Muscle of back (tissue), 11 donors: ENCODE measurements around the gene TLL1. TPM values are rescaled to one million over a fixed set of nuclear protein-coding genes. Genes with fewer than 3 reads are reported as not detected.

Experiments used
- DNase-seq, 3 donors: peaks; one replicate each; pipeline versions ENCODE4 v3.0.0 to v3.0.0-alpha.2; 2013
- polyA plus RNA-seq, 10 donors: library from polyadenylated mRNA; unstranded; fragments of 120-200 nt; gene quantifications; one replicate each; pipeline ENCODE4 v1.2.1, GENCODE V29; 2013; ENCODE audit not compliant: insufficient read length in 10 of 10

Gene TLL1
- polyA plus RNA-seq, 10 donors, result 1.3 to 4.5 (median 2.3) TPM

DNA sequence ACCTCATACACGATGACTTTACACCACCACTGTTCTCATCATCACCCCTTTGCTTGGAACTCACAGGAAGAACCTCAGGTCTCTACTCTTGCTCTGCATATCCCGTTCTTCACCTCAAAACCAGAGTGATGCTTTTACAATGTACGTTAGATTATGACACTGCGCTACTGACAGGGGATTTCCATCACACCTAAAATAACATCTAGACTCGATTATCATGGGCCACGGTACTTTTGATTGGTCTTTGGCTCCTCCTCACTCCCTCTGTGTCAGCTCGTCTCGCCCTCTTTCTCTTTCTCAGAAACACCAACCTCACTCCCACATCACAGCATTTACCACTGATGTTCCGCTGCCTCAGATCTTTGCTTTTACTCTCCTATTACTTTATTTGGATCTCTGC, 172.4 kb downstream of the TLL1 start:
- DNase-seq, result no peak

DNA sequence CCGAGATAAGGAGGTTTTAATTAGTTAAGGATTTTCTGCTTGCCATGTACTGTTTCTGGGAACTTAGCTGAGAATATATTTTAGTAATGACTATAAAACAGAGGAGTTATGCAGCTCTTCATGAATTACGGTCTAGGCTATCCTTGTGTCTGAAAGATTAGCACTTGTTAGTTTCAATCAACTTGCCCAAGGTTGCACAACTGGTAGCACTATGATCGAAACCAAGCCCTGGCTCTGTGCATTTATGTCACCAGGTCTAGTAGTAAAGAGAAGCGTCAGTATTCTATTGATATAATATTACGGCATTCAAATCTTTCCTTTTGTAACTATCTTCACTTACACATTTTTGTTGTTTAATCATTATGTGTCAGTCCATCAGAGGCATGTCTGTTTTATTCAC, 176.0 kb downstream of the TLL1 start:
- no peak for DNase-seq

DNA sequence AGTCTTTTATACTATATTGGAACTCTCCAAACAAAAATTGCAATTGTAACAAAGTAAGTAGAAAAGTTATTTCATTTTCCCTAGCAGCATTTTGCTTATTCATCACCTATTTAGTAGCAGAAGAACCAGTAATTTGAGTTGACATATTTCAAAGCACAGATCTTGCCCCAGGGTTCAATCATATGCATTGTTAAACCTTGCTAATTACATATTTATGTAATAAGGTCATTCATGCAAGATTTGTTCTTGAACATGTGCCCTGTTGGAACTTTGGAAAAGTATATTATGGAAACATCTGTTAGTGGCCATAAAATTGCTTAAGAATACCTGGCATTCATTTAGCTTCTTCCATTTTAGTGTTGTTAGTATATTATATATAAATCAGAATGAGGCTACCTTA, 191.7 kb downstream of the TLL1 start:
- peak in 2 of 3 donors; percentile 33 to 59 for DNase-seq

DNA sequence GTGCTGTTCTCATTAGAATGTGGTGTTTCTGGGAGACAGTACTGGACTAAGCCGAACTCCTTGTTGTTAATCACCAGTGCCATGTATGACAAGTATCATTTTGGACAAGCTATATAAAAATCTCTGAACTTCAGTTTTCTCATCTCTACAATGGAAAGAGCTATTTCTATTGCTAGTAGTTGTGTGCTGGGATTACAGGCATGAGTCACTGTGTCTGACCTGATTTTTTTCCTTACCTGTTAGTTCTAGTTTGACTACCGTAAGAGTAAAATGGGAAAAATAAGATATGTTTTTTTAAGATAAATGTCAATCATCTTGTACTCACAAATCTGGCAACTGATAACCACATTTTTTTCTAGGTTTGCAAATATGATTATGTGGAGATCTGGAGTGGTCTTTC, 192.3 kb downstream of the TLL1 start:
- no peak for DNase-seq

DNA sequence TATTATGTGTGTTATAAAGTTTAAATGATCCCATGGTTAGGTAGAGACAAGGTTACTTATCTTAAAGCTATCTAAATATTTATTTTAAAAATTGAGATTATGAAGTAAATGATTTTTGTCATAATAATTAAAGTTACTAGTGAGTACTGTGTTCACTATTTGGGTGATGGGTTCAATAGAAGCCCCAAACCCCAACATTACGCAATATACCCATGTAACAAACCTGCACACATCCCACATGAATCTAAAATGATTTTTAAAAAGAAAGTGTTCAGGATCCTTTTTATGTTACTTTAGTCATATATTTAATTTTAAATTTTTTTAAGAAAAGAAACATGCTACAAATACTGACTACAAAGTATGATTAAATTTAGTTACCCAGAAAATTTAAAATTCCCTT, 193.9 kb downstream of the TLL1 start:
- DNase-seq, result no peak

DNA sequence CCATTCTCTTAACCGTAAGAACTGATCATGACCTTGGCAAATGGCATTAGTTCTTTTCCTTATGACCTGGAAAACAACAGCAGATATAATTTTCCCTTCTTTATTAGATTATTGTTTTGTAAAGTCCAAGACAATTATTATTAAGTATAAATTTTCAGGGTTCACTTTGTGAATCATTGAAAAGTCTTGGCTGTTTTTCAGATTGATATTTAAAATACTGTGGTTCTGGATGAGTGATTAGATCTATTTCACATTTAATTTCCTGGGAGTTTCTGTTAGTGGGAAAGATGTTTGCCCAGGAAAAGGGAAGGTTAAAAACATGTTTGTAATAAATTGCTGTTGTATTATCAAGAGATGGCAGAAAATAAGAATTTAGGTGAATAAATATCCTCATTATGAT, 194.9 kb downstream of the TLL1 start:
- DNase-seq, result no peak

DNA sequence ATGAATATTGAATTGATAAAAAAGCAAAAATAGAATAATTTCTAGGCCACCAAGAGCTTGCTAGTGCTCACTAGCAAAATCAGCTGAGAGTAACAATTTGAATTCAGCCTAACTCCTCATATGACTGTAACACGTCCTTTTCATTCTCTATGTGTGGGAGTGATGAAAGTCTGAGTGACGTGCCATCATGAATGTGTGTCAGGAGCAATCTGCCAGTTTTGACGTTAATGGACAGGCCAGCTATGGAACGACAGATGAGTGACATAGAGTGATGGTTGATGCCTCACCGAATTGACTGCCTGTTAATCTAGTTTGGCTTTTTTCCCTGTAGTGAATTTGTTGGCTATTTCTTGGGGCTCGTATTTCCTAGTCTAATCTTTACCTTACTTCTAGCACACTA, 200.7 kb downstream of the TLL1 start:
- no peak for DNase-seq

DNA sequence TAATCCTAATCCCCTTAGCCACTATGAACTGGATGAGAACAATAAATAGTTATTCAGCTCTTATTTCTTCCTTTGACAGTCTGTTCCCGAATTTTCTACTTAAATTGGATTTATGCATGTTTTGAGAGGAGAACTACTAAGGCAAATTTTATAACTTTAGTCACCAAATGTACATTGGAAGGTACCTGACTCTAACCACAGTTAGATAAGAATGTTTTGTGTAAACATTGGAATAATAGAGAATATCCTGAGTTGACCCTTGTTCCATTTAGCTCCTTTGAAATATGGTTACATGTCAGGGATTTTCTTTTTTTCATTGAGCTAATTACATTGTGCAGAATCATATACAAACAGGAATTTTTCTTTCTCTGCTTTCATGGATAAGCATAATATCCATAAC, 202.6 kb downstream of the TLL1 start:
- no peak for DNase-seq

DNA sequence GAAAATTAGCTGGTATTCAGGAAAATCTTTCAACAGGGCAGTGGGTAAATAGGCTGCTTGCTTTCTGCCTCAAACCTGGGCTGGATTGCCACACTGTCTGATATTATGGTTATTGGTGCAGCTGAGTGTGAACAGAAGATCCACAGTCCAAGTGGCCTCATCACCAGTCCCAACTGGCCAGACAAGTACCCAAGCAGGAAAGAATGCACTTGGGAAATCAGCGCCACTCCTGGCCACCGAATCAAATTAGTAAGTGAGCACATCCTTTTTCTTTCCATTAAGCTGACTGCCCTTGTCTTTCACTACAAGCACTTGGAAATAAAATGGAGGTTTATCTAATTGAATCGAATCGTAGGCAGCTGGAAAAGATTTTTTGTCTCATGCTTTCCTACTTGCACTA, 204.7 kb downstream of the TLL1 start:
- DNase-seq, result no peak

DNA sequence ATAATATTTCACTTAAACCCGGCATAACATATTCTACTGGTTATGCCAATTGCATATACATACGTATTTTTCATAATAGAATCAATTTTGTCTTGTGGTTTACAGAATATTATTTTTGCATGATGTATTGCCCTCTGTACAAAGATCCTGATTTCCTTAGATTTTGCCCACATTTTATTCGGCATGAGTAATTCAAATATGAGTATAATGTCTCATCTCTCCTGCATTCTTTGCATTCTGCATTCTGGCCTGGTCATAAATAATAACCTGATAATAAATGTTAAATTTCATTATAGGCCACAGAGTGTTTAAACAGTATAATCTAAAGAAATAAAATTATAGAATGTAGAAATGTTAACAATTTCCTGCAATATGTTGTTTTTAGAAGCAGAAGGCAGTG, 205.3 kb downstream of the TLL1 start:
- DNase-seq, result no peak

DNA sequence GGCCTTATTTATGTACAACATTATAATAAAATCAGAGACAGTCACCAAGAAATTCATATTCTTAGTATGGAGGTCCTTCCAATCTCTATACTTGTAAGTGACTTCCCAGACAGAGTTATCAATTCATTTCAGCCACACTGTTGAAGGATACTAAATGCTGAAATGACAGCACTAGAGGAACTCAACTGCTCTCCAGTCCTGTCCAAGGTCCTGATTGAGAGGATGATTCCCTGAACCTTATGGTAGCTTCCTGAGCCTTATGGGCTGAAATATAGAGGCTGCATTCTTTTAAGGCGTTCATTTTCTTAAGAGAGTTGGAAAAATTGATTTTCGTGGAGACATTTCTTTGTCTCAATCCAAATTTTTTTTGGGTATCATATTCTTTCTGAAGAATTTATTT, 205.9 kb downstream of the TLL1 start:
- no peak for DNase-seq

DNA sequence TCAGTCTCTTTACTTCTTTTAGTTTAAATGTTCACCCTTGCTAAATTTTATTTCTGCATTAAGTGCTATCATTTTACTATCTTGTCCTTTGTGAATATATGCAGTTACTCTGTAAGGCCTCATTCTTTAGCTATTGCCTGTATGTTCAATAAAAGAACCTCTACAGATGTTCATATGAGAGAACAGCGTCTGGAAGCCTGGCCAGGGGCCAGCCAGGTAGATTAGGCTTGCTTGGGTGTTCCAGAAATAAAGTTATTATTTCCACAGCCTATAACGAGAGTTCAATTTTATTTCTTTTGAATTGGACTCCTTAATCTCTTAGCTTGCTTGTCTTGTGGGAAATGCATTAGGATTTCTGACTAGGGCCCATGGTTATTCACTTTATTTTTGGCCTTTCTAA, 214.5 kb downstream of the TLL1 start:
- no peak for DNase-seq

DNA sequence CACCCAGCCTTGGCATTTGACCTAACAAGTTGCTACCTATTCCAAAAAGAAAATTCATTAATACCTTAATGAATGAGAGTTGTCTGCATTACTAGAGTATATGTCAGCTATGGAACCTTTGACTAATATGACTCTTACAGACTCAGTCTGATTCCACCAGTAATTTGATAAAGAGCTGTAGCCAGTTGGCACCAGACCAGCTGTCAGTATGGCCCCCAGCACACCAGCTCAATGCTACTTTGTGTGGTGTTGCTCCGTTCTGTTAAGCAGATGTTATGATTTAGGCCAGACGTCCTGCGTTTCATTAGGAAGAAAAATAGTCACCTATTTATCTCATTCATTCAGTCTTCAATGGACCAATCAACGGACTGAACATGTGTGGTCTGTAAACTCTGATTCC, 215.5 kb downstream of the TLL1 start:
- no peak for DNase-seq

DNA sequence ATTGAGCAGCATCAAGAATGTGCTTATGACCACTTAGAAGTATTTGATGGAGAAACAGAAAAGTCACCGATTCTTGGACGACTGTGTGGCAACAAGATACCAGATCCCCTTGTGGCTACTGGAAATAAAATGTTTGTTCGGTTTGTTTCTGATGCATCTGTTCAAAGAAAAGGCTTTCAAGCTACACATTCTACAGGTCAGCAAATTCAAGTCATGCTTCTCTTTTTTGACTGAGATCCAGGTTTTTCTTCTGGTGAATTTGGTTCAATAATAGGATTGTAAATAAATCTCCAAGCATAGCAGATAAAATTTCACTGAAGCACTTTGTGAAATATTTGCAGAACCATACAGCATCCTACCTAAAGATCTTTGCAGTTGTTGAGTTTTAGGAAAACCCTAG, 218.1 kb downstream of the TLL1 start:
- DNase-seq, result peak in 1 of 3 donors; percentile 7

DNA sequence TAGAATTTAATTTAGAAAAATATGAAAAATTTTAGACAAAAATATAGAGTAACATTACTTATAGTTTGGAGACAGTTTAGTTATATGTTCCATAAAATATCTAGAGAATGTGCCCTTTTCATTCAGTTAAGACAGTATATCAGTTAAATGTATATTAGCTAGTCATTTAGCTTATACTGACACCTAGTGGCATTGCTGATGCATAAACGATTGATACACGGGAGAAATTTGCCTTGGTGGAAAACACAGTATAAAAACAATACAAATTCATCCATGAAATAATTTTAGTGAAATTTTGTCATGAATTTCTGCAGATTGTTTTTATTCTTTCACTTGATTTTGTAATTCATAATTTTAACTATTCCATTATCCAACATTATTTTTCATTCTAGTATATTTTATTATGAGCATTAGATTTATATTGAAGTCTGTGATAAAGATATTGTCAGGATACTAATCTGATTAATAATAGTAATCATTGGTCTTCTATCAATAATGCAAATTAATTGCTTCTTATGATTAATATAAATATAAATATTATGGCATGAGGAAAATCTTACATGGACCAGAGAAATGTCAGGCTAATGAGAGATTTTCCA, 219.0 kb downstream of the TLL1 start:
- DNase-seq, result peak; percentile 26 to 58 (median 35)

DNA sequence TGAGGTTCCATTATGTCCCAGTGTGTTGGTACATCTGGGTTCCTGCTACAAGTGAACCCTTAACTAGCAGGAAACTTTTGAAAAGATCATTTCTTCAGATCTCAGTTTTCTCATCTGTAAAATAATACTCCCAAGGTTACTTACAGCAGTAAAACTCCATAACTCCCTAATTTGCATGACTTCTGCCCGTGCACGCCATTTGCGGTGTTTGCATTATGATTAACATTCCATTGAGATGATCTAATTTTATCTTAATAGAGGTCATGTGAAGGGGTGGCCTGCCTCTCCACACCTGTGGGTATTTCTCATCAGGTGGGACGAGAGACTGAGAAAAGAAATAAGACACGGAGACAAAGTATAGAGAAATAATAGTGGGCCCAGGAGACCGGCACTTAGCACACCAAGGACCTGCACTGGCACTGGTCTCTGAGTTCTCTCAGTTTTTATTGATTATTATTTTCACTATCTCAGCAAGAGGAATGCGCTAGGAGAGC, 219.8 kb downstream of the TLL1 start:
- DNase-seq, result no peak

DNA sequence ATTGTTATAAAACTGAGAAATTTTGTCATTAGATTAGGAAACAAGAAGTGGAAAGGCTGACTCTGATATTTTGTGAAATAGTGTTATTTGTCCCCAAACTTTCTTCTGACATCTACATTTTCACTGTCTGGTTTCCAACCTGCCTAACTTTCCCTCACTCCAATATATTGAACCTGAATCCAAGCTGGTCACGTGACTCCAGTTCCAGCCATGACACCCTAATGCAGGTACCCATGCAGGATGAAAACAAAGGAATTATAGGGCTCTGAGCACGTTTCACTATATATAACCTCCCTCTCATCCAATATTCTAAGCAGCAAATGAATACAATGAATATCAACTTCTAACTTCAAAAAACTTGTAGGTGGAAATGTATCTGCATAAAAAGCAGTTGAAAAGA, 231.6 kb downstream of the TLL1 start:
- no peak for DNase-seq

DNA sequence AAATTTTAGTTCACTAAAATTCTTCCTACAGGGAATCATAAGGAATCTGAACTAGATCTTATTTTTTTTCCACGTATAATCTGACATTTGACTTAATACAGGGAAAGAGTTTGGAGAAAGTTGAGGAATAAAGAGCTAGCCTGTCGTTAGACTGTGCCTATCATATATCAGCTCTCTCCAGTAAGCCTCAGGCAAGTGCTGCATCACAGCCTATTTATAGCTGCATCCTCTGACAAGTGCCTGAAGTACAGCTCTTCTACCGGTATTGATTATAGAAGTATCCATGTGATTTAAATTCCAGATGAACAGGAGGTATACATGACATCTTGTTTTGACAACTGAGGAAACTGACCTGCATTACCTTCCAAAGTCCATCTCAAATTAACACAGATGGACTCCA, 248.9 kb downstream of the TLL1 start:
- DNase-seq, result peak in 1 of 3 donors; percentile 9

DNA sequence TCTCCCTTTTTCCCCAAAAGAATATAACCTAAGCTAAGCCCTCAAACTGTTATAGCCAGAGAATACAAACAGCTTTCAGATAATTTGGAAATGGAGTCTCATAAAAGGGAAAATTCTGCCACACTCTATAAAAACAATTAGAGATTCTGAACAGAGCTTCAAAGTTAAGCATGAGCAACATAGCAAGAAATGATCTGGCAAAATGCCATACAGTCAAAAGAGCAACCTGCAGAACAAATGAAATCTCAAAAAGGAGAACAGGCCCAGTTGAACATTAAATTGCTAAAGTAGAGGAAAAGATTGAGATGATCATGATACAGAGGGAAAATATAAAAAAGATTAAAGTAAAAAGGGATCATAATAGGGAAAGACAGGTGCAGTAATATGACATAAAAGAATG, 250.5 kb downstream of the TLL1 start:
- DNase-seq, result no peak

DNA sequence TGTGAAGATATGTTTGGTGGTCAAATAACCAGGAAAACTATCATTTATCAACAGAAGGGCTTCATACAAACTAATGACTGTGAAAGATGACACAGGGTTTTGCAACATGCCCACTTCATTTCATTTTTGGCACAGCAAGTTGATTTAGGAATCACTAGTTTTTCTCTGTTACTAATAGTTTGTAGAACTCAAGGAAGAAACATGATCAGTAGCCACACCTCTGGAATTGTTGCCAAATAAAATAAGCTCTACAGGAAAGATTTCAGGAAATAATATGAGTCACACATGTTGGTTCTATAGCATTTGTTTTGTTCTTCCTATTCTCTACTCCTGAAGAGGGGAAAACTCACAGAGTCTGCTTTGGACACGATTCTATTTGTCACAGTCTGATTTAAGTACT, 255.4 kb downstream of the TLL1 start:
- DNase-seq, result peak; percentile 17 to 41 (median 22)

DNA sequence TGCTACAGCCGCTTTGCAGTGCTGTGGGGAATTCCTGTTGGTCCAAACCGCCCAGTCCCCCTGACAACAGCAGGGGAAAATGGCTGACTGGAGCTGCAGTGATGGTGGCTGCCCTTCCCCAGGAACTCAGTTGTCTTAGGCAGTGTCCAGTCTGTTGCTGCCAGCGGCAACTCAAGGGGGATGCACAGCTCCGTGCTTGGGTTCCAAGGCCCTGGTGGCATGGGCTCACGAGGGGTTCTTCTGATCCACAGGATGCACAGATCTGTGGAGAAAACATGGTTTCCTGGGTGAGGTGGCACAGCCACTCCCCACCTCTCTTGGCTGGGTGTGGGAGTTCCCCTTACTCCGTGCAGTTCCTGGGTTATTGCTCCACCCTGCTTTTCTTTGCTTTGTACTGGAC, 261.2 kb downstream of the TLL1 start:
- no peak for DNase-seq

DNA sequence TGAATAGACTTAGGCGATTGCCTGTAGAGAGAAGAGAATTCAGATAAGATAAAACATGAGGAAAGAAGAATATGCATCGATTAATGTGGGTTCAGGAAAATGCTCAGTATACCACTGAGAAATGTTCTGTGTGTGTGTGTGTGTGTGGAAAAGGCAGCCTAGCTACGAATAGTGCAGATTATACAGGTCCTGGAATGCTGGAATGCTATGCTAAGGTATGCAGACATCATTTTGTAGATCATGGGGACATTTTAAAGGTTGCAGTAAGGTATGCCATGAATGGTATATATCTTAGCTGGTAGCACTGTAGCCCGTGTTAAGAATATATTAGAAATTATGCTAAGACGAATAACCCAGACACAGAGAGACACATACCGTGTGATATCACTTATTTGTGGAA, 267.9 kb downstream of the TLL1 start:
- DNase-seq, result no peak

DNA sequence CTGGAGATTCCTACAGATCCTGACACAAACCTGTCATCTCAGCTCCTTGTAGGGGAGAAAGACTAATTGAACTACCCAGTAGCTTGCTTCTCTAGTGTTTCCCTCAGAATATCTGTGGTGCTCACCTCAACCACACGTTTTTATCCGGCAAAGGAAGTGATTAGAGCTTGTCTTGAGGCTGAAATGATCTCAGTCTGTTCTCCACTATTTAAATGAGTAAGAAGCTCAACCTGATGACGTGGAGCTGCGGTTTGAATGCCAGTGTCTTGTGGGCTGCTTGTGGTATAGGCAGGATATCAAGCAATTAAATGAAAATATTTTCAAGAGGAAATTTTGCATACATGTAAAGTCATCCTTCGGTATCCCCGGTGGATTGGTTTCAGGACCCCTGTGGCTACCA, 270.2 kb downstream of the TLL1 start:
- DNase-seq, result no peak

DNA sequence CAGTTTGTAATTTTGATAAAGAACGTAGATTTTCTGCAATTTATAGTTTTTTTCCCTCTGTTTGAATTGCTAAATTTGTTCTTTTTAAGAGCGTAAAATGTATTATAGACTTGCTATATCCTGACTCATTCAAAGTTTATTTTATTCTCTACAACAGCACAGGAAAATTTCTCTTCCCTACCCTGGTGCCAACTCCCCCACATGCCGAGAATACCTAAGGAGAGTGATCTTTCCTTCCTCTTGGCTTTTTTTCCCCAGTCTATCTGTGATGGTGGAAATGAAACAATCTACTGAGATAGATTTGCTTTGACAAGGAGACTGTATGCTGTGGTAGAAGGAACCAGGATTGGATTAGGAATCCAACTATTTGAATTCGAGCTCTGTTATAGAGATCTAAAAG, 271.6 kb downstream of the TLL1 start:
- no peak for DNase-seq
